ENCODE data around the gene IGF2.

- TF ChIP-seq CTCF (IDR thresholded peaks at IDR 0.05) (no peak), POLR2A (IDR thresholded peaks at IDR 0.05) (no peak)
Observed at GRCh38 chr11:2135648-2136201, 3.5 kb downstream of the IGF2 start.

Data from Peyer's patch (tissue), 4 donors.